Tibial artery (tissue), 4 donors: Measurements from ENCODE around the gene EPHB2.

Source experiments
- DNase-seq, 2 donors: peaks; one replicate each; pipeline ENCODE4 v3.0.0-alpha.2; 2019
- H3K27ac ChIP-seq, 2 donors: fragments of 200-600 bp; sonication (generic) in 1 of 2; 1 replicate in 1 of 2; 2 replicates in 1 of 2; pipeline ENCODE4 v1.5.1; 2018 to 2019; ENCODE audit warnings: mild to moderate bottlenecking in 1 of 2
- H3K27me3 ChIP-seq, 2 donors: fragments of 200-600 bp; sonication (generic) in 1 of 2; one replicate each; pipeline versions ENCODE4 v1.5.1 to v1.6.0; 2016 to 2019
- H3K36me3 ChIP-seq, 3 donors: fragments of 200-600 bp; sonication (generic) in 2 of 3; one replicate each; pipeline ENCODE4 v1.5.1; 2016 to 2019; ENCODE audit warnings: mild to moderate bottlenecking in 2 of 3
- H3K4me1 ChIP-seq, 4 donors: fragments of 200-600 bp; sonication (generic) in 2 of 4; 1 replicate in 3 of 4; 2 replicates in 1 of 4; pipeline ENCODE4 v1.5.1; 2016 to 2019
- H3K4me3 ChIP-seq, 2 donors: fragments of 200-600 bp; sonication (generic) in 1 of 2; 1 replicate in 1 of 2; 2 replicates in 1 of 2; pipeline ENCODE4 v1.5.1; 2018 to 2019; ENCODE audit warnings: mild to moderate bottlenecking in 2 of 2
- H3K9me3 ChIP-seq, 3 donors: fragments of 200-600 bp; sonication (generic) in 1 of 3; one replicate each; pipeline ENCODE4 v1.5.1; 2016 to 2019
- CTCF ChIP-seq, 2 experiments: fragments of 200-600 bp in 1 of 2; fragments of 450-650 bp in 1 of 2; IDR thresholded peaks; one replicate each; pipeline ENCODE4 v1.5.1; 2017 to 2019; ENCODE audit warnings: antibody characterized with exemption in 2 of 2, mild to moderate bottlenecking in 1 of 2, moderate library complexity in 1 of 2
- intact Hi-C: fragments of 100-400 bp; cut with DNase I; formaldehyde crosslinking; loops from one replicate; pipeline ENCODE4 v1.15.0; 2023; ENCODE audit warnings: low total_unique reads

The EPHB2 gene

GRCh38 chr1:22824466-22824865 lies 113.8 kb downstream of the EPHB2 start:
- Histone ChIP-seq H3K36me3 (no peaks in the 10 kb centered on the region), H3K27ac (no peak overlapping the region), H3K4me1 (peaks cover 0 to 14% (median 0%) of the 10 kb centered on the region in 4 donors), H3K9me3 (no peaks in the 10 kb centered on the region), H3K4me3 (no peak overlapping the region), H3K27me3 (peaks cover 0 to 26% of the 10 kb centered on the region in 2 donors)
- DNase-seq, result no peak
- TF ChIP-seq CTCF (IDR thresholded peaks at IDR 0.05), result no peak
- intact Hi-C loops, result no loop called here

- no peak overlapping the region for H3K27ac ChIP-seq
- DNase-seq, result no peak
- H3K4me1 ChIP-seq, result peaks cover 0 to 14% (median 0%) of the 10 kb centered on the region in 4 donors
- no peak for TF ChIP-seq CTCF (IDR thresholded peaks at IDR 0.05)
- no peaks in the 10 kb centered on the region for H3K9me3 ChIP-seq
- intact Hi-C loops, result no loop called here
- H3K36me3 ChIP-seq, result no peaks in the 10 kb centered on the region
- H3K27me3 ChIP-seq, result peaks cover 0 to 21% of the 10 kb centered on the region in 2 donors
- no peak overlapping the region for H3K4me3 ChIP-seq
Observed at GRCh38 chr1:22824975-22825374, 114.3 kb downstream of the EPHB2 start.

- Histone ChIP-seq H3K4me3 (no peak overlapping the region), H3K36me3 (no peaks in the 10 kb centered on the region), H3K4me1 (peaks cover 0 to 14% (median 0%) of the 10 kb centered on the region in 4 donors), H3K27me3 (peaks cover 0 to 16% of the 10 kb centered on the region in 2 donors), H3K27ac (no peak overlapping the region), H3K9me3 (no peaks in the 10 kb centered on the region)
- intact Hi-C loops, result no loop called here
- no peak for DNase-seq
- no peak for TF ChIP-seq CTCF (IDR thresholded peaks at IDR 0.05)
Observed at GRCh38 chr1:22825486-22826189, 115.0 kb downstream of the EPHB2 start.

DNA sequence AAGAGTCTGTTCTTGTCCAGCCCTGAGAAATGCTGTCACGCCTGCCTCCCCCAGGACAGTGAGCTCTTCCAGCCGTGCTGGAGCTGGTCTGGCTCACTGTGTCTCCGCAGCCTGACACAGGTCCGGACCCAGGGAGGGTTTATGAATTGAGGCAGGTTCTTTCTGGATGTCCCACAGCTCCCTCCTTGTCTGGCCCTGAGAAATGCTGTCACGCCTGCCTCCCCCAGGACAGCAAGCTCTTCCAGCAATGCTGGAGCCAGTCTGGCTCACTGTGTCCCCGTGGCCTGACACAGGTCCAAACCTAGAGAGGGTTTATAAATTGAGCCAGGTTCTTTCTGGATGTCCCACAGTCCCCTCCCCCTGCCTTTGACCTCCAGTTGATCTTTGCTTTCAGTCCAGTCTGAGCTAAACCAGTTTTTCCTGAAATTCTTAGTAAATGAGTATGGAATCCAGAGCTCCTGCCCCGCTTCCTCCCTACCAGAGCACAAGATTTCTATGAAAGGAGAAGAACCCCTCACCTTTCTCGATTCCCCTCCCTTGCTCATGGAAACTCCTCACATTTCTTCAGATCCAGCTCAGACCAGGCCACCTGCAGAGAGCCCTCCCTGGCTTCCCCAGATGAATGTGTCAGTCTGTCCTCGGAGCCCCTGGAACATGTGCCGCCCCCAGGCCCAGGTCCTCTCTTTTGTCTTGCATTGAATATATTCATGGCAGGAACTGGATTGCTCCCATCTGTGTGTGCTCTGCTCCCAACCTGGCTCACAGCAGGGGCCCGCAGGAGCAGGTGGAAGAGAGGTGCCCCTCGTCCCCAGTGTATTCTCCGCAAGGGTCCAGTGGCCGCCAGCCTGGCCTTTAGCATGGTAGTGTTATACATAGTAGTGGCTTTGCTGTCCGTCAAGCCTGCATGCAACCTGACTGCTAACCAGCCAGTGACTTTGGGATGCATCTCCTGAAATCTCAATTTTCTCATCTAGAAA lies 116.3 kb downstream of the EPHB2 start:
- no peak for TF ChIP-seq CTCF (IDR thresholded peaks at IDR 0.05)
- Histone ChIP-seq H3K27me3 (peaks cover 0 to 22% of the 10 kb centered on the region in 2 donors), H3K9me3 (no peaks in the 10 kb centered on the region), H3K27ac (no peak overlapping the region), H3K4me3 (no peak overlapping the region), H3K36me3 (no peaks in the 10 kb centered on the region), H3K4me1 (peaks cover 0 to 14% (median 0%) of the 10 kb centered on the region in 4 donors)
- no peak for DNase-seq
- intact Hi-C loops, result no loop called here

- Histone ChIP-seq H3K9me3 (no peaks in the 10 kb centered on the region), H3K4me1 (peaks cover 0 to 14% (median 0%) of the 10 kb centered on the region in 4 donors), H3K36me3 (no peaks in the 10 kb centered on the region), H3K27ac (no peak overlapping the region), H3K27me3 (peaks cover 0 to 22% of the 10 kb centered on the region in 2 donors), H3K4me3 (no peak overlapping the region)
- no peak for TF ChIP-seq CTCF (IDR thresholded peaks at IDR 0.05)
- intact Hi-C loops, result no loop called here
- DNase-seq, result no peak
Observed at GRCh38 chr1:22827666-22828483, 117.2 kb downstream of the EPHB2 start.
